ENCODE data around the gene ZNF224. TPM values are rescaled to one million over a fixed set of nuclear protein-coding genes. Genes with fewer than 3 reads are reported as not detected.
A peak's percentile ranks its signal among the peaks of the same experiment; 100 is the strongest.

Gene ZNF224
- total RNA-seq, 1 donor from 2014 or later: 32.8 TPM

GRCh38 chr19:44076325-44076724, 17.8 kb upstream of the ZNF224 start:
- Mint-ChIP-seq H3K4me3 (no peak overlapping the region), H3K27me3 (no peaks in the 10 kb centered on the region), H3K36me3 (peaks cover 26% of the 10 kb centered on the region), H3K27ac (no peak overlapping the region), H3K9me3 (peaks cover 5% of the 10 kb centered on the region), H3K4me1 (ENCODE audit: unreplicated experiment) (peaks cover 16% of the 10 kb centered on the region)
- no peak for DNase-seq (ENCODE audit: extremely low spot score, unreplicated experiment)
- no peak for TF ChIP-seq CTCF (conservative IDR thresholded peaks at IDR 0.05)

DNA sequence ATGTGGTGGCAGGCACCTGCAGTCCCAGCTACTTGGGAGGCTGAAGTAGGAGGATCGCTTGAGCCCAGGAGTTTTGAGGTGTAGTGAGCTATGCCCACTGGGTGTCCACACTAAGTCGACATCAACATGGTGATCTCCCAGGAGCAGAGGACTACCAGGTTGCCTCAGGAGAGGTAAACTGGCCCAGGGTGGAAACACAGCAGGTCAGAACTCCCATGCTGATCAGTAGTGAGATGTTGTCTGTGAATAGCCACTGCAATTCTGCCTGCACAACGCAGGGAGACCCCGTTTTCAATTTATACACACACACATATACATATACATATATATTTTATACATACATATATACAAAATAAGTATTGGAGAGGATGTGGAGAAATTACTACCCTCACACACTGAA, 2.1 kb upstream of the ZNF224 start:
- no peak for DNase-seq (ENCODE audit: extremely low spot score, unreplicated experiment)
- Mint-ChIP-seq H3K4me3 (no peak overlapping the region), H3K27ac (no peak overlapping the region), H3K4me1 (ENCODE audit: unreplicated experiment) (peaks cover 12% of the 10 kb centered on the region), H3K27me3 (no peaks in the 10 kb centered on the region), H3K36me3 (peaks cover 6% of the 10 kb centered on the region), H3K9me3 (no peaks in the 10 kb centered on the region)
- TF ChIP-seq CTCF (conservative IDR thresholded peaks at IDR 0.05): no peak

DNA sequence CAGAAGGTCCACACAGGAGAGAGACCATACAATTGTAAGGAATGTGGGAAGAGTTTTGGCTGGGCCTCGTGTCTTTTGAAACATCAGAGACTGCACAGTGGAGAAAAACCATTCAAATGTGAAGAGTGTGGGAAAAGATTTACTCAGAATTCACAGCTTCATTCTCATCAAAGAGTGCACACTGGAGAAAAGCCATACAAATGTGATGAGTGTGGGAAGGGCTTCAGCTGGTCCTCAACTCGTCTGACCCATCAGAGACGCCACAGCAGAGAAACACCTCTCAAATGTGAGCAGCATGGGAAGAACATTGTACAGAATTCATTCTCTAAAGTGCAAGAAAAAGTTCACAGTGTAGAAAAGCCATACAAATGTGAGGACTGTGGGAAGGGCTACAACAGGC, 13.6 kb downstream of the ZNF224 start:
- no peak for TF ChIP-seq CTCF (conservative IDR thresholded peaks at IDR 0.05)
- H3K9me3 Mint-ChIP-seq: peaks cover 36% of the 10 kb centered on the region
- no peaks in the 10 kb centered on the region for H3K27me3 Mint-ChIP-seq
- DNase-seq (ENCODE audit: extremely low spot score, unreplicated experiment): no peak
- H3K36me3 Mint-ChIP-seq: peaks cover 67% of the 10 kb centered on the region
- H3K4me3 Mint-ChIP-seq: no peak overlapping the region
- no peak overlapping the region for H3K27ac Mint-ChIP-seq
- H3K4me1 Mint-ChIP-seq (ENCODE audit: unreplicated experiment): peaks cover 7% of the 10 kb centered on the region

- H3K4me3 Mint-ChIP-seq: no peak overlapping the region
- no peak for TF ChIP-seq CTCF (conservative IDR thresholded peaks at IDR 0.05)
- H3K27ac Mint-ChIP-seq: no peak overlapping the region
- peaks cover 12% of the 10 kb centered on the region for H3K4me1 Mint-ChIP-seq (ENCODE audit: unreplicated experiment)
- H3K27me3 Mint-ChIP-seq: no peaks in the 10 kb centered on the region
- H3K9me3 Mint-ChIP-seq: peaks cover 30% of the 10 kb centered on the region
- no peak for DNase-seq (ENCODE audit: extremely low spot score, unreplicated experiment)
- H3K36me3 Mint-ChIP-seq: peaks cover 55% of the 10 kb centered on the region
Observed at GRCh38 chr19:44109458-44109857, 15.3 kb downstream of the ZNF224 start.

- Mint-ChIP-seq H3K9me3 (peaks cover 23% of the 10 kb centered on the region), H3K4me3 (peak overlapping the region; percentile 100), H3K4me1 (ENCODE audit: unreplicated experiment) (peaks cover 12% of the 10 kb centered on the region), H3K27ac (peak overlapping the region; percentile 94), H3K27me3 (no peaks in the 10 kb centered on the region), H3K36me3 (peaks cover 39% of the 10 kb centered on the region)
- no peak for TF ChIP-seq CTCF (conservative IDR thresholded peaks at IDR 0.05)
- DNase-seq (ENCODE audit: extremely low spot score, unreplicated experiment): no peak
Observed at GRCh38 chr19:44111910-44112463, 17.8 kb downstream of the ZNF224 start.

DNA sequence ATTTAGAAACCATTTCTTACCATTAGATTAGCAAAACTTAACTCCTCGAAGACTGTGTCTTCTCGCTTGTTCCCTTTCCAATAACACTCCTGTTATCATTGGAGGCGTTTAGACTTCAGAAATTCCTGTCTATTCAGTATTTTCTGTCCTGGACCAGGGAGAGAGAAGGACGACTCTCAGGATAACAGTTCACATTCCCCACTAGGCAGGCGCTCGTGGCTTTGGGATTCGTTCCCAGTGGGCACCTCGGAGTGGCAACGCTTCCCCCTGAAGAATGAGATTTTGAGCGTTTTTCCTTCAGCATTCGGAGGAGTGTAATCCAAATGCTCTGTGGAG, 18.6 kb downstream of the ZNF224 start:
- Mint-ChIP-seq H3K27me3 (no peaks in the 10 kb centered on the region), H3K36me3 (peaks cover 35% of the 10 kb centered on the region), H3K4me3 (peak overlapping the region; percentile 100), H3K9me3 (peaks cover 15% of the 10 kb centered on the region), H3K27ac (peak overlapping the region; percentile 94), H3K4me1 (ENCODE audit: unreplicated experiment) (peaks cover 12% of the 10 kb centered on the region)
- peak; percentile 25 for TF ChIP-seq CTCF (conservative IDR thresholded peaks at IDR 0.05)
- DNase-seq (ENCODE audit: extremely low spot score, unreplicated experiment): no peak
